Natural killer cell (primary cell): ENCODE measurements around the gene PODNL1. TPM values are rescaled to one million over a fixed set of nuclear protein-coding genes. Genes with fewer than 3 reads are reported as not detected.

ENCODE experiments used
- ATAC-seq, 3 donors: fragments of 150-1000 bp in 2 of 3; fragments of 200-7000 bp in 1 of 3; cut with Tn5 transposase; 1 replicate in 1 of 3; 2 replicates in 2 of 3; pipeline ENCODE4 v1.10.0; 2021; ENCODE audit warnings: mild to moderate bottlenecking in 2 of 3, moderate library complexity in 2 of 3
- DNase-seq, 2 donors: peaks; one replicate each; pipeline versions ENCODE4 v3.0.0 to v3.0.0-alpha.2; 2013 to 2021; ENCODE audit warnings: mixed read lengths in 1 of 2
- H3K27ac ChIP-seq: one replicate; pipeline ENCODE4 v1.5.1; 2013; ENCODE audit warnings: mild to moderate bottlenecking, low read length
- H3K27me3 ChIP-seq: one replicate; pipeline ENCODE4 v1.6.1; 2013; ENCODE audit warnings: low read length; ENCODE audit not compliant: control insufficient read depth, insufficient read depth
- H3K36me3 ChIP-seq: one replicate; pipeline ENCODE4 v1.6.1; 2013; ENCODE audit warnings: low read length; ENCODE audit not compliant: control insufficient read depth, insufficient read depth
- H3K4me1 ChIP-seq: one replicate; pipeline ENCODE4 v1.6.1; 2013; ENCODE audit warnings: low read length; ENCODE audit not compliant: control insufficient read depth, insufficient read depth
- H3K4me3 ChIP-seq: one replicate; pipeline ENCODE4 v1.5.1; 2013; ENCODE audit warnings: low read length
- H3K9me3 ChIP-seq: one replicate; pipeline ENCODE4 v1.6.1; 2013; ENCODE audit warnings: low read length; ENCODE audit not compliant: control insufficient read depth, insufficient read depth
- H3K27ac Mint-ChIP-seq, 2 donors: one replicate each; pipeline ENCODE4 v1.8.0; 2022; ENCODE audit warnings: mild to moderate bottlenecking in 2 of 2, mixed read lengths in 2 of 2, moderate library complexity in 1 of 2
- H3K27me3 Mint-ChIP-seq, 2 donors: one replicate each; pipeline ENCODE4 v1.8.0; 2022; ENCODE audit warnings: low read depth in 2 of 2, mixed read lengths in 2 of 2
- H3K36me3 Mint-ChIP-seq: one replicate; pipeline ENCODE4 v1.8.0; 2022; ENCODE audit warnings: mixed read lengths
- H3K4me1 Mint-ChIP-seq, 2 donors: one replicate each; pipeline ENCODE4 v1.8.0; 2022; ENCODE audit warnings: mixed read lengths in 2 of 2
- H3K4me3 Mint-ChIP-seq: one replicate; pipeline ENCODE4 v1.8.0; 2022; ENCODE audit warnings: mild to moderate bottlenecking, moderate library complexity, mixed read lengths
- H3K9me3 Mint-ChIP-seq, 2 donors: one replicate each; pipeline ENCODE4 v1.8.0; 2022; ENCODE audit warnings: mixed read lengths in 2 of 2
- WGBS: methylation state at CpG from one replicate; pipeline ENCODE4 v1.1.7; 2013; ENCODE audit warnings: missing lambda C conversion rate; ENCODE audit not compliant: insufficient coverage; 5-methylcytosine and 5-hydroxymethylcytosine counted together
- intact Hi-C: fragments of 100-400 bp; cut with micrococcal nuclease; formaldehyde crosslinking; loops from one replicate; pipeline ENCODE4 v1.14.2; 2022
- total RNA-seq, 4 donors: library from RNA; stranded (reverse); fragments of 120-200 nt in 1 of 4; gene quantifications; one replicate each; pipeline versions ENCODE4 v1.2.3 to v1.2.4, GENCODE V29; 2013 to 2022
- TF ChIP-seq, protein P1 (sequence below): fragments of 200-600 bp; IDR thresholded peaks from one replicate; pipeline ENCODE4 v1.8.0; 2022; ENCODE audit warnings: antibody characterized with exemption

The PODNL1 gene
- total RNA-seq, 3 donors from 2014 or later (not counting 1 experiment from before 2014, with no cell fraction given): 0.61 TPM; not detected in 2

GRCh38 chr19:13964776-13965175 lies 26.6 kb upstream of the PODNL1 start:
- Mint-ChIP-seq H3K27me3 (no peaks in the 10 kb centered on the region), H3K4me3 (no peak overlapping the region), H3K27ac (no peak overlapping the region), H3K36me3 (no peaks in the 10 kb centered on the region), H3K4me1 (no peaks in the 10 kb centered on the region), H3K9me3 (no peaks in the 10 kb centered on the region)
- Histone ChIP-seq H3K27ac (no peak overlapping the region), H3K27me3 (no peaks in the 10 kb centered on the region), H3K36me3 (peaks cover 51% of the 10 kb centered on the region), H3K9me3 (no peaks in the 10 kb centered on the region), H3K4me3 (no peak overlapping the region), H3K4me1 (no peaks in the 10 kb centered on the region)
- intact Hi-C loops: no loop called here
- WGBS: 100% methylated on average over 3 of the region's 5 CpGs
- no peak for DNase-seq
- TF ChIP-seq, protein P1, sequence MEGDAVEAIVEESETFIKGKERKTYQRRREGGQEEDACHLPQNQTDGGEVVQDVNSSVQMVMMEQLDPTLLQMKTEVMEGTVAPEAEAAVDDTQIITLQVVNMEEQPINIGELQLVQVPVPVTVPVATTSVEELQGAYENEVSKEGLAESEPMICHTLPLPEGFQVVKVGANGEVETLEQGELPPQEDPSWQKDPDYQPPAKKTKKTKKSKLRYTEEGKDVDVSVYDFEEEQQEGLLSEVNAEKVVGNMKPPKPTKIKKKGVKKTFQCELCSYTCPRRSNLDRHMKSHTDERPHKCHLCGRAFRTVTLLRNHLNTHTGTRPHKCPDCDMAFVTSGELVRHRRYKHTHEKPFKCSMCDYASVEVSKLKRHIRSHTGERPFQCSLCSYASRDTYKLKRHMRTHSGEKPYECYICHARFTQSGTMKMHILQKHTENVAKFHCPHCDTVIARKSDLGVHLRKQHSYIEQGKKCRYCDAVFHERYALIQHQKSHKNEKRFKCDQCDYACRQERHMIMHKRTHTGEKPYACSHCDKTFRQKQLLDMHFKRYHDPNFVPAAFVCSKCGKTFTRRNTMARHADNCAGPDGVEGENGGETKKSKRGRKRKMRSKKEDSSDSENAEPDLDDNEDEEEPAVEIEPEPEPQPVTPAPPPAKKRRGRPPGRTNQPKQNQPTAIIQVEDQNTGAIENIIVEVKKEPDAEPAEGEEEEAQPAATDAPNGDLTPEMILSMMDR: no peak
- ATAC-seq: no peak

GRCh38 chr19:13963603-13964105 lies 25.4 kb upstream of the PODNL1 start:
- ATAC-seq: peak in 1 of 3 donors; percentile 6
- Histone ChIP-seq H3K9me3 (no peaks in the 10 kb centered on the region), H3K27me3 (no peaks in the 10 kb centered on the region), H3K4me3 (no peak overlapping the region), H3K36me3 (peaks cover 49% of the 10 kb centered on the region), H3K4me1 (no peaks in the 10 kb centered on the region), H3K27ac (no peak overlapping the region)
- Mint-ChIP-seq H3K36me3 (no peaks in the 10 kb centered on the region), H3K27me3 (no peaks in the 10 kb centered on the region), H3K27ac (no peak overlapping the region), H3K4me3 (no peak overlapping the region), H3K4me1 (no peaks in the 10 kb centered on the region), H3K9me3 (no peaks in the 10 kb centered on the region)
- no peak for DNase-seq
- intact Hi-C loops: no loop called here
- 97% methylated on average over 48 of the region's 48 CpGs for WGBS
- TF ChIP-seq, protein P1: no peak

DNA sequence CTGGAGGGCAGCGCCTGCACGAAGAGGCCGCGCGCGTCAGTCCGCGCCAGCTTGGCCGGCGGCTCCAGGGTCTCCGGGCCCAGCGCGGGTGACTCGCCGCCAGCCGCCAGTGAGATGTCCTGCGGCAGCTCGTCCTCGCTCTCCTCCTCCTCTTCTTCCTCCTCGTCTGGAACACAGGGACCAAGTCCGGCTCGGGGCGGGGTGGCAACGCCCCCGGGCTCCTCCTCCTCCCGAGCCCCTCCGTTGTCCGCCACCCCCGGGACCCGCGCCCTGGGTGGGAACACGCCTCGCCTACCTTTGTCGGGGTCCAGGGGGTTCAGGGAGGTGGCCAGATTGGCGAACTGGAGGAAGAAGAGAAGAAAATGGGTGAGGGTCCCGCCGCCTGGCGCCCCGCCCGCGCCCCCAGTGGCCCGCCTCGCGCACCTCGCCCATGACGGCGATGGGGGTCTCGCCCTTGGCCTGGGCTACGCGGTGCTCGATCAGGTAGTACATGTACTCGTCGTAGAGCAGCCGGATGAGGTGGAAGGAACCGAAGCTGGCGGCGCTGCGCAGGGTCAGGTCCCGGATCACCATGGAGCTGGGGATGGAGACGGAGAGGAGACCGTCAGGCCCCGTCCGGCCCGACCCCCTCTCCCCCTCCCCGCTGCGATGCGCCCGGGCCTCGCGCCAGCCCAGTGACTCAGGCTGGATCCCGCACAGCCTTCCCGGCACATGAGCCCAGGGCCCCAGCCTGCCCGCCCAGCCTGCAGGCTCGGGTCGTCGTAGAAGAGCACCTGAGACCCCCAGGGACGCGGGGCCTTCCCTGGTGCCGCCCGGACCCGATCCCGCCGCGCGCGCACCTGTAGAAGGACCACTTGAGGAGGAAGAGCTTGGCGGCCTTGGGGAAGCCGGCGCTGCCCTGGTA lies 24.7 kb upstream of the PODNL1 start:
- H3K36me3 ChIP-seq: peaks cover 48% of the 10 kb centered on the region
- no peak overlapping the region for H3K27ac Mint-ChIP-seq
- WGBS: 96% methylated on average over 89 of the region's 89 CpGs
- no peak overlapping the region for H3K4me3 Mint-ChIP-seq
- H3K36me3 Mint-ChIP-seq: no peaks in the 10 kb centered on the region
- intact Hi-C loops: no loop called here
- no peaks in the 10 kb centered on the region for H3K4me1 Mint-ChIP-seq
- TF ChIP-seq, protein P1: no peak
- H3K9me3 ChIP-seq: no peaks in the 10 kb centered on the region
- no peaks in the 10 kb centered on the region for H3K4me1 ChIP-seq
- no peak overlapping the region for H3K27ac ChIP-seq
- H3K27me3 ChIP-seq: no peaks in the 10 kb centered on the region
- H3K27me3 Mint-ChIP-seq: no peaks in the 10 kb centered on the region
- H3K9me3 Mint-ChIP-seq: no peaks in the 10 kb centered on the region
- H3K4me3 ChIP-seq: no peak overlapping the region
- ATAC-seq (no peak), DNase-seq (no peak)
